Neural cell (in vitro differentiated cells): ENCODE measurements around the gene NME3. TPM values are rescaled to one million over a fixed set of nuclear protein-coding genes. Genes with fewer than 3 reads are reported as not detected.

Experiments used
- H2AFZ ChIP-seq: fragments of 200-600, 300-800 bp; sonication (generic), shearing (Covaris generic); 2 replicates; pipeline ENCODE4 v1.6.0; 2014; ENCODE audit warnings: low read depth, mild to moderate bottlenecking, antibody characterized with exemption, low read length, moderate library complexity
- H3F3A ChIP-seq: fragments of 200-600 bp; shearing (Covaris generic); 2 replicates; pipeline ENCODE4 v1.6.1; 2016; ENCODE audit warnings: mild to moderate bottlenecking, moderate library complexity, mixed read lengths, antibody characterized with exemption, low read length; ENCODE audit not compliant: insufficient read depth, poor library complexity, severe bottlenecking
- H3K27ac ChIP-seq: fragments of 200-600, 300-800 bp; sonication (generic), shearing (Covaris generic); 2 replicates; pipeline ENCODE4 v1.5.1; 2014; ENCODE audit warnings: mild to moderate bottlenecking, low read length, moderate library complexity
- H3K27me3 ChIP-seq: fragments of 300-800, 200-600 bp; sonication (generic), shearing (Covaris generic); 2 replicates; pipeline ENCODE4 v1.6.0; 2014; ENCODE audit warnings: mild to moderate bottlenecking, low read depth, low read length, moderate library complexity; ENCODE audit not compliant: insufficient read depth
- H3K36me3 ChIP-seq: fragments of 300-800, 200-600 bp; sonication (generic), shearing (Covaris generic); 2 replicates; pipeline ENCODE4 v1.5.1; 2014; ENCODE audit warnings: mild to moderate bottlenecking, antibody characterized with exemption, low read length, moderate library complexity; ENCODE audit not compliant: insufficient read depth
- H3K4me2 ChIP-seq: fragments of 300-800, 200-600 bp; sonication (generic), shearing (Covaris generic); 2 replicates; pipeline ENCODE4 v1.6.0; 2014; ENCODE audit warnings: mild to moderate bottlenecking, low read length
- H3K4me3 ChIP-seq: fragments of 300-800, 200-600 bp; sonication (generic), shearing (Covaris generic); 2 replicates; pipeline ENCODE4 v1.5.1; 2014; ENCODE audit warnings: mild to moderate bottlenecking, low read length, moderate library complexity
- H3K79me2 ChIP-seq: fragments of 200-600 bp; shearing (Covaris generic); replicated peaks from 2 replicates; pipeline ENCODE4 v1.6.0; 2014; ENCODE audit warnings: mild to moderate bottlenecking, low read length, moderate library complexity; ENCODE audit not compliant: insufficient read depth
- H3K9ac ChIP-seq: fragments of 300-800, 200-600 bp; sonication (generic), shearing (Covaris generic); 2 replicates; pipeline ENCODE4 v1.6.1; 2016; ENCODE audit warnings: mild to moderate bottlenecking, low read length, mixed read lengths
- H3K9me2 ChIP-seq: fragments of 200-600 bp; shearing (Covaris generic); 2 replicates; pipeline ENCODE4 v1.6.1; 2016; ENCODE audit warnings: mild to moderate bottlenecking, low read length, mixed read lengths; ENCODE audit not compliant: insufficient read depth
- H3K9me3 ChIP-seq: fragments of 200-600, 300-800 bp; sonication (generic), shearing (Covaris generic); 2 replicates; pipeline ENCODE4 v1.6.1; 2016; ENCODE audit warnings: mild to moderate bottlenecking, mixed run types, low read length, moderate library complexity, mixed read lengths
- H4K20me1 ChIP-seq: fragments of 200-600 bp; shearing (Covaris generic); 2 replicates; pipeline ENCODE4 v1.6.1; 2016; ENCODE audit warnings: mild to moderate bottlenecking, mixed run types; ENCODE audit not compliant: insufficient read depth
- EZH2 ChIP-seq: fragments of 200-600, 300-800 bp; shearing (Covaris generic), sonication (generic); IDR thresholded peaks from 2 replicates; pipeline ENCODE4 v1.6.1; 2014; ENCODE audit warnings: antibody characterized with exemption, low read length, borderline replicate concordance, mild to moderate bottlenecking; ENCODE audit not compliant: insufficient read depth, poor library complexity, severe bottlenecking
- MXI1 ChIP-seq: fragments of 450-650 bp; conservative IDR thresholded peaks from 2 replicates; pipeline ENCODE4 v1.6.1; 2014; ENCODE audit warnings: antibody characterized with exemption, mild to moderate bottlenecking; ENCODE audit not compliant: poor library complexity, severe bottlenecking
- POLR2AphosphoS5 ChIP-seq: IDR thresholded peaks from 2 replicates; pipeline ENCODE4 v1.6.1; 2012
- TAF1 ChIP-seq: IDR thresholded peaks from 2 replicates; pipeline ENCODE4 v1.6.1; 2012; ENCODE audit warnings: low read depth
- polyA plus RNA-seq: library from polyadenylated mRNA; depleted of rRNA; stranded (reverse); fragments of >200 nt; gene quantifications from 2 replicates; pipeline ENCODE4 v1.2.3, GENCODE V29; 2014
- TF ChIP-seq, protein P1 (sequence below): fragments of 450-650 bp; IDR thresholded peaks from 2 replicates; pipeline ENCODE4 v1.5.1; 2014; ENCODE audit warnings: antibody characterized with exemption, mild to moderate bottlenecking, moderate library complexity; ENCODE audit not compliant: poor library complexity, severe bottlenecking

The NME3 gene
- polyA plus RNA-seq, 1 donor from 2014 or later: 102 TPM

DNA sequence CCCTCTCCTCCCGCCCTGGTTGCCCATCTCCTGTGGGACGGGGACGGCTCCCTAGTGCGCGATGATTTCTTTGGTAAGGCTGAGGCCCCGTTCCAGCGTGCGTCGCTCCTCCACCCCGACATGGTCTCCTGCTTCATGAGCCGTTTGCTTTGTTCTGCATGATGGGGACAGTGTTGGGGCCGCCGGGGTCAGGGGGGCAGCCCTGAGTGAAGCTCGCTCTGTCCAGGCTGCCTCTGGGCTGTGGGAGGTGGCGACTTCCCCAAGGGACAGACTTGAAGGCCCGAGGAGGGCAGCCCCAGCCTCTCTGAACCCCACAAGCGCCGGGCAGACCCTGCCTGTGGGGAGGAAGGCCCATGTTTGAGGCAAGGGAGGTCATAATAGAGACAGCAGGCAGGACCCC is 12.4 kb downstream of the NME3 start:
- Histone ChIP-seq H3F3A (no peaks in the 10 kb centered on the region), H3K4me3 (no peak overlapping the region), H3K9me3 (no peaks in the 10 kb centered on the region), H3K36me3 (no peaks in the 10 kb centered on the region), H3K27ac (no peak overlapping the region), H3K9me2 (no peaks in the 10 kb centered on the region), H3K4me2 (no peak overlapping the region), H3K79me2 (no peaks in the 10 kb centered on the region), H3K9ac (no peak overlapping the region), H4K20me1 (no peaks in the 10 kb centered on the region), H3K27me3 (no peaks in the 10 kb centered on the region), H2AFZ (no peak overlapping the region)
- TF ChIP-seq TAF1: no peak
- TF ChIP-seq, protein P1, sequence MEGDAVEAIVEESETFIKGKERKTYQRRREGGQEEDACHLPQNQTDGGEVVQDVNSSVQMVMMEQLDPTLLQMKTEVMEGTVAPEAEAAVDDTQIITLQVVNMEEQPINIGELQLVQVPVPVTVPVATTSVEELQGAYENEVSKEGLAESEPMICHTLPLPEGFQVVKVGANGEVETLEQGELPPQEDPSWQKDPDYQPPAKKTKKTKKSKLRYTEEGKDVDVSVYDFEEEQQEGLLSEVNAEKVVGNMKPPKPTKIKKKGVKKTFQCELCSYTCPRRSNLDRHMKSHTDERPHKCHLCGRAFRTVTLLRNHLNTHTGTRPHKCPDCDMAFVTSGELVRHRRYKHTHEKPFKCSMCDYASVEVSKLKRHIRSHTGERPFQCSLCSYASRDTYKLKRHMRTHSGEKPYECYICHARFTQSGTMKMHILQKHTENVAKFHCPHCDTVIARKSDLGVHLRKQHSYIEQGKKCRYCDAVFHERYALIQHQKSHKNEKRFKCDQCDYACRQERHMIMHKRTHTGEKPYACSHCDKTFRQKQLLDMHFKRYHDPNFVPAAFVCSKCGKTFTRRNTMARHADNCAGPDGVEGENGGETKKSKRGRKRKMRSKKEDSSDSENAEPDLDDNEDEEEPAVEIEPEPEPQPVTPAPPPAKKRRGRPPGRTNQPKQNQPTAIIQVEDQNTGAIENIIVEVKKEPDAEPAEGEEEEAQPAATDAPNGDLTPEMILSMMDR: no peak
- TF ChIP-seq POLR2AphosphoS5: no peak

DNA sequence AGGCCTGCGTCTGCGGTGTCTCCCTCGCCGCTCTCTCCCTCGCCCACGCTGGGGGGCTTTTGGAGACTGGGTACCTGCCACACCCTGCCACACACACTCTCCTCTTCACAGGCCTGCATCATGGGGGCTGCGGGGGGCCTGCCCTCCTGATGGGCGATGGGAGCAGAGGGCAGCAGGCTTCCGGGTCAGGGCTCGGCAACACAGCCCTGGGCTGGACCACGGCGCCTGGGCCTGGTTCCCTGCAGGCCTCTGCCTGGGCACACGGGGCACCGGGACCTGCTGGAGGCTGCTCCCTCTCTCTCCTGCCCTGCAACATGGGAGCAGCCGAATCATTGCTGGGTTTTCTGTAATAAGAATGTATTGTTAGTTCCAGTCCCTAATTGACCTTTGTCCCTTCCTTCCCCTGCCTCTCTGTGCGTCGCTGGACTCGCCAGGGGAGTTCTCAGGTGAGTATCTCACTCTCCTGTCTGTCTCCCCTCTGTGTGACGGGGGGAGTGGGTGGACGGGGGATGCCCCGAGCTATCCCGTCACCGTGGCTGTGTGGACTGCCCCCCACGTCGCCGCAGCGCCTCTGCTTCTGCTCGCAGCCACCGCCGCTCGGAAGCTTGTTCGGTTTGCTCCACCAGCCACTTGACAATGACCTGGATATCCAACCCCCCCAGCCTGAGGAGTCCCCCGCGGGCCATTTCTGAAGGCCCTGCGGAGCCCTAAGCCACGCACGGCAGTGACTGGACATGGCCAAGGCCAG is 13.5 kb downstream of the NME3 start:
- Histone ChIP-seq H2AFZ (no peak overlapping the region), H3K27me3 (no peaks in the 10 kb centered on the region), H3K4me2 (no peak overlapping the region), H3K9me2 (no peaks in the 10 kb centered on the region), H3K4me3 (no peak overlapping the region), H3K27ac (no peak overlapping the region), H4K20me1 (no peaks in the 10 kb centered on the region), H3K9ac (no peak overlapping the region), H3K36me3 (no peaks in the 10 kb centered on the region), H3F3A (no peaks in the 10 kb centered on the region), H3K9me3 (no peaks in the 10 kb centered on the region), H3K79me2 (no peaks in the 10 kb centered on the region)
- no peak for TF ChIP-seq POLR2AphosphoS5

DNA sequence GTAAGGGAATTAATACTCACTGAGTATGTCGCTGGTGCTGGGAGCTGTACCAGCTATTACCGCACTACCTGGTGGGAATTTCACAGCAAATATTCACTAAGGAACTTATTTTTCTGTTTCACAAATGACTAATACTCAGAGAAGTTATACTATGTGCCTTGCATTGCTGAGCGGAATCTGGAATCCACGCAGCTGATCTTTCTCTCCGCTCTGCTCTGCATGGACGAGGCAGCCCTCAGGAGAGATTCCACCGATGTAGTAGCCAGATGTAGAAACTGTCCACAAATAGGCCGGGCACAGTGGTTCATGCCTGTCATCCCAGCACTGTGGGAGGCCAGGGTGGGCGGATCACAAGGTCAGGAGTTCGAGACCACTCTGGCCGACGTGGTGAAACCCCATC is 17.1 kb downstream of the NME3 start:
- no peak overlapping the region for H2AFZ ChIP-seq
- H3K79me2 ChIP-seq: no peaks in the 10 kb centered on the region
- H3K27ac ChIP-seq: no peak overlapping the region
- no peaks in the 10 kb centered on the region for H3K9me2 ChIP-seq
- H3K4me3 ChIP-seq: no peak overlapping the region
- no peak for TF ChIP-seq MXI1
- TF ChIP-seq EZH2: no peak
- TF ChIP-seq, protein P1: no peak
- no peaks in the 10 kb centered on the region for H4K20me1 ChIP-seq
- H3F3A ChIP-seq: no peaks in the 10 kb centered on the region
- H3K4me2 ChIP-seq: no peak overlapping the region
- peaks cover 6% of the 10 kb centered on the region for H3K36me3 ChIP-seq
- no peaks in the 10 kb centered on the region for H3K9me3 ChIP-seq
- H3K27me3 ChIP-seq: no peaks in the 10 kb centered on the region
- no peak overlapping the region for H3K9ac ChIP-seq
